Keratinocyte (primary cell): ENCODE measurements around the gene DENND2C.

Experiments
- EZH2 ChIP-seq: IDR thresholded peaks from one replicate; pipeline ENCODE4 v1.6.1; 2012; ENCODE audit warnings: inconsistent platforms, mild to moderate bottlenecking, low read length, moderate library complexity
- TF ChIP-seq, protein P1 (sequence below), 3 experiments: IDR thresholded peaks in 1 of 3; conservative IDR thresholded peaks in 1 of 3; optimal IDR thresholded peaks in 1 of 3; 2 replicates in 2 of 3; 3 replicates in 1 of 3; pipeline versions ENCODE3 to v1.5.1; 2011; ENCODE audit warnings: low read length in 3 of 3, mild to moderate bottlenecking in 3 of 3, moderate library complexity in 2 of 3, control low read depth in 1 of 3, inconsistent platforms in 1 of 3; ENCODE audit not compliant: insufficient read depth in 2 of 3; ENCODE audit errors: extremely low read depth in 1 of 3

DNA sequence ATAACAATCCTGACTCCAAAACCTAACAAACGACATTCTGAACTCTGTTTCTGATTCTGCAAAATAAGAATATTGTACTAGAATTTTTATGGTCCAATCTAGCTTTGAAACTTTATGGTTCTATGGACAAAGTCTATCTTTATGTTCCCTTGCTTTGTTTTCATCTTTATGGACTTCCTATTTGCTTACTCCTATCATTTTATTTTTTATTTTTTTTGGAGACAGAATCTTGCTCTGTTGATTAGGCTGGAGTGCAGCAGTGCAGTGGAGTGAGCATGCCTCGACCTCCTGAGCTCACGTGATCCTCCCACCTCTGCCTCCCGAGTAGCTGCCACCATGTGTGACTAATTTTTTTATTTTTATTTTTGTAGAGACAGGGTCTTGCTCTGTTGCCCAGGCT lies 43.1 kb upstream of the DENND2C start:
- TF ChIP-seq, protein P1, sequence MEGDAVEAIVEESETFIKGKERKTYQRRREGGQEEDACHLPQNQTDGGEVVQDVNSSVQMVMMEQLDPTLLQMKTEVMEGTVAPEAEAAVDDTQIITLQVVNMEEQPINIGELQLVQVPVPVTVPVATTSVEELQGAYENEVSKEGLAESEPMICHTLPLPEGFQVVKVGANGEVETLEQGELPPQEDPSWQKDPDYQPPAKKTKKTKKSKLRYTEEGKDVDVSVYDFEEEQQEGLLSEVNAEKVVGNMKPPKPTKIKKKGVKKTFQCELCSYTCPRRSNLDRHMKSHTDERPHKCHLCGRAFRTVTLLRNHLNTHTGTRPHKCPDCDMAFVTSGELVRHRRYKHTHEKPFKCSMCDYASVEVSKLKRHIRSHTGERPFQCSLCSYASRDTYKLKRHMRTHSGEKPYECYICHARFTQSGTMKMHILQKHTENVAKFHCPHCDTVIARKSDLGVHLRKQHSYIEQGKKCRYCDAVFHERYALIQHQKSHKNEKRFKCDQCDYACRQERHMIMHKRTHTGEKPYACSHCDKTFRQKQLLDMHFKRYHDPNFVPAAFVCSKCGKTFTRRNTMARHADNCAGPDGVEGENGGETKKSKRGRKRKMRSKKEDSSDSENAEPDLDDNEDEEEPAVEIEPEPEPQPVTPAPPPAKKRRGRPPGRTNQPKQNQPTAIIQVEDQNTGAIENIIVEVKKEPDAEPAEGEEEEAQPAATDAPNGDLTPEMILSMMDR (optimal IDR thresholded peaks at IDR 0.05 in 1 of 3, IDR thresholded peaks at IDR 0.05 in 1 of 3, conservative IDR thresholded peaks at IDR 0.05 in 1 of 3; ENCODE audit: extremely low read depth in 1 of 3, insufficient read depth in 2 of 3, low read length in 3 of 3): no peak
- no peak for TF ChIP-seq EZH2
